BJ (cell line): ENCODE measurements around the gene RXRB. TPM values are rescaled to one million over a fixed set of nuclear protein-coding genes. Genes with fewer than 3 reads are reported as not detected.

Experiments used
- CTCF ChIA-PET: fragments of 350-600 bp; formaldehyde crosslinking; extraction: SDS; loops from one replicate; lab custom pipeline; 2021; ENCODE audit warnings: antibody characterized with exemption, inconsistent platforms; lab: Yijun Ruan, JAX
- POLR2A ChIA-PET: fragments of 300-600 bp; sonication (Branson Sonifier 250); formaldehyde crosslinking; extraction: SDS; loops from one replicate; lab custom pipeline; 2021; ENCODE audit warnings: antibody characterized with exemption; lab: Charles Lee
- DNase-seq: peaks from one replicate; pipeline ENCODE4 v3.0.0-alpha.2; 2011; ENCODE audit warnings: low read depth
- H3K27me3 ChIP-seq: 2 replicates; pipeline ENCODE4 v1.6.0; 2011; ENCODE audit warnings: low read length; ENCODE audit not compliant: control insufficient read depth, insufficient read depth
- H3K36me3 ChIP-seq: 2 replicates; pipeline ENCODE4 v1.5.1; 2011; ENCODE audit warnings: low read length; ENCODE audit not compliant: control insufficient read depth, insufficient read depth
- H3K4me3 ChIP-seq: 2 replicates; pipeline ENCODE4 v1.5.1; 2011; ENCODE audit warnings: low read depth, mild to moderate bottlenecking, control low read depth, low read length
- CTCF ChIP-seq: IDR thresholded peaks from 2 replicates; pipeline ENCODE4 v1.5.1; 2011; ENCODE audit warnings: low read depth, mild to moderate bottlenecking, control low read depth, inconsistent platforms, low read length, moderate library complexity; ENCODE audit not compliant: insufficient read depth
- polyA plus RNA-seq: library from polyadenylated mRNA; depleted of rRNA; stranded (reverse); fragments of >200 nt; gene quantifications from 2 replicates; pipeline ENCODE4 v1.2.3, GENCODE V29; 2011

RXRB gene
- polyA plus RNA-seq, 1 experiment, result 67.9 TPM

GRCh38 chr6:33215271-33216116 is 15.0 kb upstream of the RXRB start:
- ChIA-PET POLR2A (no interaction called here), CTCF (interaction anchor here (0.8 to 1.2 kb wide), 2 partner anchors 24 to 96 kb away, joined by 3 read pairs; no protein-coding TSS in a partner anchor)

GRCh38 chr6:33213989-33214335 is 13.5 kb upstream of the RXRB start:
- DNase-seq, result no peak
- CTCF ChIA-PET, result no interaction called here
- TF ChIP-seq CTCF, result no peak

More at GRCh38 chr6:33215271-33216116, 15.0 kb upstream of the RXRB start:
- DNase-seq, result no peak
- TF ChIP-seq CTCF, result no peak
- peaks cover 6% of the 10 kb centered on the region for H3K36me3 ChIP-seq
- H3K27me3 ChIP-seq, result no peaks in the 10 kb centered on the region; the same call in 1 of the 2 replicates
- H3K4me3 ChIP-seq, result no peak overlapping the region

GRCh38 chr6:33213166-33213988 is 12.9 kb upstream of the RXRB start:
- Histone ChIP-seq H3K27me3 (no peaks in the 10 kb centered on the region; the same call in 1 of the 2 replicates), H3K4me3 (peak overlapping the region; percentile 40), H3K36me3 (peaks cover 12% of the 10 kb centered on the region)
- no peak for DNase-seq
- ChIA-PET CTCF (interaction anchor here (0.6 to 1.8 kb wide), 5 partner anchors 15 to 1168 kb away, joined by 3 to 5 read pairs (median 3); no protein-coding TSS in a partner anchor), POLR2A (interaction anchor here (0.6 kb wide), 1 partner anchor 241 kb away, joined by 3 read pairs; no protein-coding TSS in a partner anchor)
- TF ChIP-seq CTCF, result no peak

More at GRCh38 chr6:33213989-33214335, 13.5 kb upstream of the RXRB start:
- peaks cover 12% of the 10 kb centered on the region for H3K36me3 ChIP-seq
- POLR2A ChIA-PET, result no interaction called here
- no peaks in the 10 kb centered on the region; the same call in 1 of the 2 replicates for H3K27me3 ChIP-seq
- H3K4me3 ChIP-seq, result peak overlapping the region; percentile 40

- ChIA-PET CTCF (interaction anchor here (0.6 to 1.8 kb wide), 5 partner anchors 16 to 1167 kb away, joined by 3 to 5 read pairs (median 3); no protein-coding TSS in a partner anchor), POLR2A (interaction anchor here (0.6 kb wide), 1 partner anchor 241 kb away, joined by 3 read pairs; no protein-coding TSS in a partner anchor)
- DNase-seq, result no peak
- Histone ChIP-seq H3K36me3 (peaks cover 12% of the 10 kb centered on the region), H3K27me3 (no peaks in the 10 kb centered on the region; the same call in 1 of the 2 replicates), H3K4me3 (peak overlapping the region; percentile 40)
- no peak for TF ChIP-seq CTCF
Observed at GRCh38 chr6:33212857-33213165, 12.3 kb upstream of the RXRB start.
